MV-4-11 (cell line): Measurements from ENCODE around the gene RBM20.

Experiments
- DNase-seq: peaks from one replicate; lab custom pipeline; 2025; lab: John Stamatoyannopoulos, UW

RBM20 gene

GRCh38 chr10:110811791-110812581 is 167.8 kb downstream of the RBM20 start:
- no peak for DNase-seq

- DNase-seq: no peak
These were observed 168.4 kb downstream of the RBM20 start for GRCh38 chr10:110812583-110812982.

- DNase-seq: no peak
These were observed 169.8 kb downstream of the RBM20 start for GRCh38 chr10:110813743-110814472.

DNA sequence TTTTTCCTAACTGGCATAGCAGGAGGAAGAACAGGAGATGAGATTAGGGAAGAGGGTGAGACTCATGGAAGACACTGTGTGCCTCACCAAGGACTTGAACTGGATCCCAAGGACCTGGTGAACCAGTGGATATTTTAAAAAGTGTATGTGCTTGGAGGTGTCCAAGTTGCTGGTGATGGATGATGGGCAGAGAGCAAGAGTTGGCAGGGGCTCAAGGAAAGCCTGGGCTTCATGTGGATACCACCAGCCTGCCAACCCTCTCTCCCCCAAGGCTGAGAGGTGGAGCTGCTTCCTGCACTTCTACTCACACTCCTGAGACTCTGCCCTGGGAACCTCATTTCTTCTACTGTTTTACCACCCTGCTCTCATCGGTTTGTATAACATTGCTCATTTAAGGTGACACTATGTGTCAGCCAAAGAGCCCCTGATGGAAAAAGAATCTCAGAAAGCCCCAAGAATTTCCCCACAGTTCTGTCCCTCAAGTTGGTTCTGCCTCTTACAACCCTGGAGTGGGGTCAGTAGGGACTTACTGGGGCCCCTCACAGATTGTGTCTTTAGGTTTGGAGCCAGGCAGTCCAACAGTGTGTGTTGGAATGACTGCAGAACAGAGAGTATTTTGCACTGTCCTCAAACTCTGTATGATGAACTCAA is 171.3 kb downstream of the RBM20 start:
- no peak for DNase-seq

GRCh38 chr10:110817614-110818013 is 173.5 kb downstream of the RBM20 start:
- no peak for DNase-seq

- peak; percentile 62 for DNase-seq
These were observed 174.4 kb downstream of the RBM20 start for GRCh38 chr10:110818311-110819256.

DNA sequence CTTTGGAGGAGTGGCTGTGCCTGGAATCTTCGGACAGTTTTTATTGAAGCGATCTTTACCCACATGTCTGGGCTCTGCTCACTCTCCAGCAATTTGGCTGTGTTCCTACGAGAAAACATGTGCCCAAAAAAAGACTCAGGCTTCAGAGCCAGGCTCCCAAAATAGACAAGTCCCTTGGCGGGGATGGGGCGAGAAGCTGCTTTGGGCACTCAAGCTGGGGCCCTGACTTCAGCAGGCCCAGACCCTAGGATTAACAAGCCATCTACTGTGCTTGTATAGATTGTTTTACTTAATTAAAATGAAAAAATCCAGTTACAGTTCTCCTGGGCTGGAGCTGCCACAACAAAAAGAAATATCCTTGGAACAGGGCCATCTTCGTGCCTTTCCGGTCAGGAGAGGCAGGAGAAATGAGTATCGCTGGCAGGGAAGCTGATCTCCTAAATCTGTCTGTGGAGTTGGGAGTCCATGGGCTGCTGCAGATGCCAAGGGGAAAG is 176.2 kb downstream of the RBM20 start:
- DNase-seq: no peak

DNA sequence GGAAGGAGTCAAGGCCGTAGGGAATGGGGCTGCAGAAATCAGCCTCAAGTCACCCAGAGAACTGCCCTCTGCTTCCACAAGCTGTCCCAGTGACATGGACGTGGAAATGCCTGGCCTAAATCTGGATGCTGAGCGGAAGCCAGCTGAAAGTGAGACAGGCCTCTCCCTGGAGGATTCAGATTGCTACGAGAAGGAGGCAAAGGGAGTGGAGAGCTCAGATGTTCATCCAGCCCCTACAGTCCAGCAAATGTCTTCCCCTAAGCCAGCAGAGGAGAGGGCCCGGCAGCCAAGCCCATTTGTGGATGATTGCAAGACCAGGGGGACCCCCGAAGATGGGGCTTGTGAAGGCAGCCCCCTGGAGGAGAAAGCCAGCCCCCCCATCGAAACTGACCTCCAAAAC is 177.4 kb downstream of the RBM20 start:
- DNase-seq: no peak

DNA sequence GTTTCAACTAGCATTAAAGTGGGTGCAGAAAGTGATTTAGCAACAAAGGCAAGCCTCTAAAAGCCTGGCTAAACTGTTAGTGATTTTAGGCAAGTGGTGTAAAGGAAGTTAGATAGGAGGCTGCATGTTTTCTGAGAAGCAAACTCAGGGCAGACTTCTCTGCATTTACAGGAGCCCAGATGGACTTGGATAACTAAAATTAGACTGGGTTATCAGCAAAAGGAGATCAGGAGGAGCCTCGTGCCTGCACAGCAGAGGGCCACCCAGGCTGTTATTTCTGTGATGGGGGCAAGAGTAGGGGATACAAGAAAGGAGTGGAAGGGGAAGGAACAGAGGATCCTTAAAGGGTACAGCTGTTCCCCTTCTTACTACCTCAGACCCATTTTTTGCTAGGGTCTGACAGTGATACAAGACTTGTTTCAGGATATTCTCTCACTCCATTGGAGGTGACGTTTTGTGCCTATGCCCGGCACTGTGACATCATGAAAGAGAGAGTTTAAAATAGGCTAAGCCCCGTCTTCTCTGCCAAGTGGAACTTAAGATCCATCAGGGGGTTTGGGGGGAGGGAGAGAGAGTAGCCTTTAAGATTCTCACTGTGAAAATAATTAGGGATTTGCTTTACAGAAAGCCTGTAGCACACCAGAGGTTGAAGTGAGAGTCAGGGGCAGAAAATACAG is 178.0 kb downstream of the RBM20 start:
- no peak for DNase-seq

- DNase-seq: no peak
These were observed 178.7 kb downstream of the RBM20 start for GRCh38 chr10:110822712-110823311.

- no peak for DNase-seq
These were observed 180.0 kb downstream of the RBM20 start for GRCh38 chr10:110824152-110824441.

DNA sequence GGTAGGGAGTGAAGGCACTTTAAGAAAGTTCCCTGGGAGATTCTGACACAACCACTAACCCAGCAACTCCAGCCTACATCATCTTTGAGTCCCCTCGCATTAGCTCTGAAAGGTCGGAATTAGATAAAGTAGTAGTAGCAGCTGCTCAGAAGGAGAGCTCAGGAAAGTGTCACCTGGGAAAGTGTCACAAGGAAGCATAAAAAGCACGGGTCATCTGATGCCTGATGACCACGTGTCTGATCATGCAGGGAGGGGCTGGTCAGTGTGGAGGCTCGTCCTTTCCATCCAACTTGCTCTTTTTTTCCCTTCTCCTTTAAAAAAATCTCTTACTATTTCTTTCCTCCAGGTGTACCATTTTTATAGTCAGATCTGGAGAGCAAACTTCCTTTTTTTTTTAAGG is 180.5 kb downstream of the RBM20 start:
- no peak for DNase-seq

DNA sequence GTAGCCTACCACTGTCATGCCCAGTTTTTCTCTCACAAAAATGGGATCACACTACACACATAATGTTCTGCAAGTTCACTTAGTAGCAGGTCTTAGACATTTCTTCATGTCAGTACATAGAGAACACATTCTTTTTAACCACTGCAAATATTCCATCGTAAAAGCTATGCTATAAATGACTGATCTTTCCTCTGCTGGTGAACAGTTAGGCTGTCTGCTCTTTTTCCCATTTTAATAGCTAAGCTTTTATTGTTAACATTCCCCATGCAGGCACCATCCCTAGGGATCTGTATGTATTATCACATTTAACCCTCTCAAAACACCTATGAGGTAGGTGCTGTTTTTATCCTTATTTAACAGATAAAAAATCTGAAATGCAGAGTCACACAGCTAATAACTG is 181.4 kb downstream of the RBM20 start:
- no peak for DNase-seq

DNA sequence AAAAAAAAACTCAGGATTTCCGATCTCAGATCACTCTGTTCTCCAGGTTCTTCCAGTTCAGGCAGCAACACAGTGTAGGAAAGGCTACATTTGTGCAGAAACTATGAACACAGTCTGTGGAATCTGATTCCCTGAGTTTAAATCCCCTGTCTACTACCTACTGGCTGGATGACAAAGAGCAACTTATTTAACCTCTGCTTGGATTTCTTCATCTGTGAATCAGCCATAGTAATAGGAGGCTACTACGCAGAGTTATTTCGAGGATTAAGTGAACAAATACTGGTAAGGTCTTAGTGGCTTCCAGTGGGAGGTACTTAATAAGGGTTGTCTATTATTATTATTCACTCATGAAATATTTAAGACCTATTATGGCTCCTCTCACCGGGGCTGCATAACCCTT is 183.3 kb downstream of the RBM20 start:
- no peak for DNase-seq

- DNase-seq: no peak
These were observed 183.7 kb downstream of the RBM20 start for GRCh38 chr10:110827875-110828274.

DNA sequence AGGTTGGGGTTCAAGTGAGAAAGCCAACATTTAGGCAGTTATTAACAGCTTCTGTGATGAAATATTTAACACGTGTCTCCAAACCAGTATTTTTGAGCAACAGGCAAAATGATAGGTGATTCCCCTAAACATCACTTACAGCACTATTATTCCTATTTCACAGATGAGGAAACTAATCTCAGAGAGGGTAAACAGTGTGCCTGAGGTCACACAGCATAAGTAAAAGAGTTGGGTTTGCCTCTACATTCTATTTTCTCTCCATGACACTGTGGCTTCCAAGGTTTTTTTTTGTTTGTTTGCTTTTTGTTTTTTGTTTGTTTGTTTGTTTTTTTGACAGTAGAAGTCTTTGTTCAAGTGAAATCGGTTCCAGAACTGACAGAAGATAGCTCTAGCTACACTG is 184.4 kb downstream of the RBM20 start:
- DNase-seq: no peak

DNA sequence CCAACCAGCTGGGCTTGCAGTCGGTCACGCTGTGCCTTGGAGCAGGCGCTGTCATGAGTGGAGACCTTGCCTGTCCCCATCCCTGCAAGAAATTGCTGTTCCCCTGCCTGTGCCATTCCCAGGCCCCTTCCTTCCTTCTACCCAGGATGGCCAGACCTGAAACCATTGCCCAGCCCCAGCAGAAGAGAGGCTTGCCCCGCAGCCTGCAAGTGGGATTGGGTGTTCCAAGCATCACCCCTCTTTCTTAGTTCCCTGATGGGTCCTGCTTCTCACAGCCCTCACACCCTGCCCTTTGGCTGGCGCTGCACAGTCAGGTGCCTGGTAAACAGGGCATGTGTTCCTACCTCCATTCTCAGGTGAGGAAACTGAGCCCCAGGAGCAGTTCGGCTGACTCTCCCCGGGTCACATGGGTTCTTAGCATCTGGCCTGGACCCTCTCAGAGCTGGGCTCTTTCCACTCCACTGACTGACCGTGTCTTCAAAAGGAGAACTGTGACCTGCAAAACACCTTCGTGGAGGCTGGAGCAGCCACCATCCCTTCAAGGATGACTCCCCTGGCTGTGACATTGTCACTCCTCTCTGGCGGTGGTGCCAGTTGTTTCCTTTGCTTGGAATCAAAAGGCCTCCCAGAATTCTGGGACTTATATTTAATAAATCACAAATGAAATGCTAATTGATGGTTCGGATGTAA is 185.7 kb downstream of the RBM20 start:
- no peak for DNase-seq

DNA sequence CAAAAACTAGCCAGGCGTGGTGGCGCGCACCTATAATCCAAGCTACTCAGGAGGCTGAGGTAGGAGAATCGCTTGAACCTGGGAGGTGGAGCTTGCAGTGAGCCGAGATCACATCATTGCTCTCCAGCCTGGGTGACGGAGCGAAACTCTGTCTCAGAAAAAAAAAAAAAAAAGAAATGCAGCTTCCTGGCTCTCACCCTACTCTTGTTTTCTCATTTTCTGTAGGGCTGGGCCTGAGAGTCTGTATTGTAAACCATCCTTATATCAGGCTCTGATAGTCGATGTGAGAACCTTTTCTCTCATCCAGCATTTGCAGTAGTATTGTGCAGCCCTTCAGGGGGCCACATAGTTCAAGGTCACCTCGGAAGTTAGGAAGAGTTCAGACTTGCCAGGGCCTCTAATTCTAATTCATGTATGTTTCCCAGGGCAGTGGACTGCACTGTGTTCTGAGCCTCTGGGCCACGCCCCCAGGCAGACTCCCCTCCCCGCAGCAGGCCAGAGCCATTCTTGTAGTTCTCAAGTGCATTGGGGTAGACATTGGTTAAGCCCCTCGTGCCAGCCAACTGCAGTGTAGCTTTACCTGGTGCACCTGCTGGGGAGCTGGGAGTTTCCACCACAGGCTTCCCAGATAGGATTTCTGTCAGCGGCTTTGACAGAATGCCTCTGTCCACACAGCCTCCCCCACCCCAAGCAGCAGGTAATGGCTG is 189.3 kb downstream of the RBM20 start:
- no peak for DNase-seq

GRCh38 chr10:110833941-110834628 is 189.9 kb downstream of the RBM20 start:
- no peak for DNase-seq
